HG03354 (cell line): ENCODE measurements around the gene POLDIP2.

Source experiments
- ATAC-seq: cut with Tn5 transposase; IDR thresholded peaks from one replicate; pipeline ENCODE4 v1.9.1; 2021; ENCODE audit warnings: mild to moderate bottlenecking; ENCODE audit not compliant: unreplicated experiment, poor library complexity, severe bottlenecking

The POLDIP2 gene

GRCh38 chr17:28390984-28391383, 33.7 kb upstream of the POLDIP2 start:
- no peak for ATAC-seq

- no peak for ATAC-seq
Measured at GRCh38 chr17:28390563-28390962, 33.2 kb upstream of the POLDIP2 start.

GRCh38 chr17:28390141-28390540, 32.8 kb upstream of the POLDIP2 start:
- no peak for ATAC-seq

GRCh38 chr17:28388106-28388505, 30.8 kb upstream of the POLDIP2 start:
- no peak for ATAC-seq

- no peak for ATAC-seq
Measured at GRCh38 chr17:28386391-28386790, 29.1 kb upstream of the POLDIP2 start.

- no peak for ATAC-seq
Measured at GRCh38 chr17:28385406-28385805, 28.1 kb upstream of the POLDIP2 start.

- ATAC-seq, result peak; percentile 34
Measured at GRCh38 chr17:28385037-28385400, 27.7 kb upstream of the POLDIP2 start.

- ATAC-seq, result peak; percentile 81
Measured at GRCh38 chr17:28384281-28385036, 27.1 kb upstream of the POLDIP2 start.

- no peak for ATAC-seq
Measured at GRCh38 chr17:28381141-28381825, 24.0 kb upstream of the POLDIP2 start.

GRCh38 chr17:28379814-28380801, 22.8 kb upstream of the POLDIP2 start:
- ATAC-seq, result no peak

GRCh38 chr17:28372945-28373274, 15.6 kb upstream of the POLDIP2 start:
- no peak for ATAC-seq

- ATAC-seq, result no peak
Measured at GRCh38 chr17:28372203-28372944, 15.0 kb upstream of the POLDIP2 start.

- peak; percentile 82 for ATAC-seq
Measured at GRCh38 chr17:28371245-28372202, 14.2 kb upstream of the POLDIP2 start, which contains the start of gene SARM1. Gene SARM1 (plus strand): TSS chr17:28371694. CDS start chr17:28372033, 339 bp downstream.

GRCh38 chr17:28370744-28371103, 13.4 kb upstream of the POLDIP2 start:
- ATAC-seq, result no peak

GRCh38 chr17:28370035-28370743, 12.9 kb upstream of the POLDIP2 start, which contains the start of gene VTN:
Gene VTN (minus strand): TSS chr17:28370307. CDS start chr17:28370203, 104 bp downstream.
- no peak for ATAC-seq

- no peak for ATAC-seq
Measured at GRCh38 chr17:28369684-28370034, 12.3 kb upstream of the POLDIP2 start.

GRCh38 chr17:28368915-28369683, 11.8 kb upstream of the POLDIP2 start:
- no peak for ATAC-seq
